Lung (tissue), 12 donors: ENCODE results near the gene PDXK. TPM values are rescaled to one million over a fixed set of nuclear protein-coding genes. Genes with fewer than 3 reads are reported as not detected.

ENCODE experiments used
- ATAC-seq: fragments of 200-7000 bp; cut with Tn5 transposase; one replicate; pipeline ENCODE4 v1.9.1; 2020; ENCODE audit warnings: moderate number of reproducible peaks; ENCODE audit not compliant: insufficient read depth, low FRiP score
- DNase-seq, 3 donors: peaks; one replicate each; pipeline ENCODE4 v3.0.0-alpha.2; 2013 to 2017
- H3K27ac ChIP-seq, 2 donors: one replicate each; pipeline ENCODE4 v1.5.1; 2013; ENCODE audit warnings: mild to moderate bottlenecking in 2 of 2, moderate library complexity in 2 of 2, control low read depth in 1 of 2, inconsistent platforms in 1 of 2, low read depth in 1 of 2, low read length in 1 of 2
- H3K27me3 ChIP-seq, 3 donors: one replicate each; pipeline ENCODE4 v1.5.1; 2013; ENCODE audit warnings: low read length in 2 of 3; ENCODE audit not compliant: control insufficient read depth in 3 of 3, insufficient read depth in 3 of 3
- H3K36me3 ChIP-seq, 4 donors: one replicate each; pipeline ENCODE4 v1.5.1; 2013; ENCODE audit warnings: low read length in 4 of 4, mild to moderate bottlenecking in 1 of 4, moderate library complexity in 1 of 4; ENCODE audit not compliant: control insufficient read depth in 4 of 4, insufficient read depth in 4 of 4
- H3K4me1 ChIP-seq, 5 donors: one replicate each; pipeline ENCODE4 v1.5.1; 2013; ENCODE audit warnings: low read length in 5 of 5, mild to moderate bottlenecking in 2 of 5, moderate library complexity in 1 of 5; ENCODE audit not compliant: control insufficient read depth in 5 of 5, insufficient read depth in 5 of 5
- H3K4me3 ChIP-seq: one replicate; pipeline ENCODE4 v1.5.1; 2013; ENCODE audit warnings: mild to moderate bottlenecking, control low read depth, moderate library complexity
- H3K9ac ChIP-seq, 2 donors: one replicate each; pipeline ENCODE4 v1.5.1; 2013; ENCODE audit warnings: low read length in 2 of 2, control low read depth in 1 of 2; ENCODE audit not compliant: insufficient read depth in 1 of 2
- H3K9me3 ChIP-seq, 4 donors: one replicate each; pipeline ENCODE4 v1.5.1; 2013; ENCODE audit warnings: low read length in 3 of 4, mild to moderate bottlenecking in 1 of 4, moderate library complexity in 1 of 4; ENCODE audit not compliant: control insufficient read depth in 4 of 4, insufficient read depth in 3 of 4
- CTCF ChIP-seq: IDR thresholded peaks from 2 replicates; pipeline ENCODE4 v1.5.1; 2012; ENCODE audit warnings: mild to moderate bottlenecking; ENCODE audit errors: control extremely low read depth, extremely low read depth
- WGBS, 2 donors: extraction: QIAGEN DNeasy Blood & Tissue Kit; methylation state at CpG; one replicate each; pipeline ENCODE4 v1.1.7; 2013; 5-methylcytosine and 5-hydroxymethylcytosine counted together
- polyA plus RNA-seq, 2 donors: library from polyadenylated mRNA; stranded (reverse); fragments of 200-250 nt; gene quantifications; one replicate each; pipeline ENCODE4 v1.2.1, GENCODE V29; 2013
- total RNA-seq, 2 donors: library from RNA; depleted of rRNA in 1 of 2; stranded (reverse); fragments of >200 nt in 1 of 2; gene quantifications; one replicate each; pipeline ENCODE4 v1.2.1, GENCODE V29; 2014 to 2021
- donor health status: control.
- donor health status: control.
- donor health status: Bipolar disorder and iron deficiency.
- donor health status: healthy.
- donor health status: DM: yes; HTN: yes; CAD: no.

Gene PDXK
- total and polyA plus RNA-seq, 4 donors: 62.7 to 276 (median 157) TPM

GRCh38 chr21:43751955-43752591, 33.1 kb downstream of the PDXK start:
- Histone ChIP-seq H3K9ac (no peak overlapping the region), H3K36me3 (peaks cover 0 to 87% (median 14%) of the 10 kb centered on the region in 4 donors), H3K9me3 (no peaks in the 10 kb centered on the region), H3K4me1 (no peaks in the 10 kb centered on the region), H3K27ac (no peak overlapping the region), H3K4me3 (no peak overlapping the region), H3K27me3 (no peaks in the 10 kb centered on the region)
- 94 to 96% methylated on average over 31 of the region's 31 CpGs for WGBS, 2 donors
- no peak for TF ChIP-seq CTCF
- ATAC-seq (no peak), DNase-seq (no peak)

GRCh38 chr21:43752758-43753438, 34.0 kb downstream of the PDXK start:
- WGBS, 2 donors: 91 to 94% methylated on average over 28 of the region's 28 CpGs

GRCh38 chr21:43753439-43753799, 34.5 kb downstream of the PDXK start:
- Histone ChIP-seq H3K4me1 (peaks cover 0 to 3% (median 0%) of the 10 kb centered on the region in 5 donors), H3K36me3 (peaks cover 0 to 82% (median 14%) of the 10 kb centered on the region in 4 donors), H3K9ac (no peak overlapping the region), H3K27ac (no peak overlapping the region), H3K9me3 (no peaks in the 10 kb centered on the region), H3K27me3 (no peaks in the 10 kb centered on the region), H3K4me3 (no peak overlapping the region)
- TF ChIP-seq CTCF: no peak
- WGBS, 2 donors: 96 to 97% methylated on average over 16 of the region's 16 CpGs
- ATAC-seq: no peak
- DNase-seq: no peak

More at GRCh38 chr21:43752758-43753438, 34.0 kb downstream of the PDXK start:
- Histone ChIP-seq H3K4me1 (peaks cover 0 to 2% (median 0%) of the 10 kb centered on the region in 5 donors), H3K27ac (no peak overlapping the region), H3K9ac (no peak overlapping the region), H3K36me3 (peaks cover 0 to 84% (median 14%) of the 10 kb centered on the region in 4 donors), H3K27me3 (no peaks in the 10 kb centered on the region), H3K4me3 (no peak overlapping the region), H3K9me3 (no peaks in the 10 kb centered on the region)
- no peak for DNase-seq
- ATAC-seq: no peak
- no peak for TF ChIP-seq CTCF
